ENCODE data around the gene TMC4. TPM values are rescaled to one million over a fixed set of nuclear protein-coding genes. Genes with fewer than 3 reads are reported as not detected.

The TMC4 gene
- polyA plus RNA-seq, 1 donor from 2014 or later: 0.15 TPM

GRCh38 chr19:54206030-54206830 is 33.3 kb upstream of the TMC4 start:
- Histone ChIP-seq H3K79me2 (replicated peaks; ENCODE audit: insufficient read depth, low read length) (peaks cover 45% of the 10 kb centered on the region), H3K36me3 (ENCODE audit: insufficient read depth, low read length) (no peaks in the 10 kb centered on the region), H3K4me2 (ENCODE audit: low read length) (no peak overlapping the region), H3K27me3 (ENCODE audit: insufficient read depth, low read depth, low read length) (no peaks in the 10 kb centered on the region), H3K27ac (ENCODE audit: low read length) (no peak overlapping the region), H2AFZ (ENCODE audit: low read depth, low read length) (no peak overlapping the region), H4K20me1 (ENCODE audit: insufficient read depth) (peaks cover 13% of the 10 kb centered on the region), H3F3A (ENCODE audit: insufficient read depth, low read length, poor library complexity, severe bottlenecking) (no peaks in the 10 kb centered on the region), H3K9me3 (ENCODE audit: low read length) (no peaks in the 10 kb centered on the region), H3K9ac (ENCODE audit: low read length) (no peak overlapping the region), H3K9me2 (ENCODE audit: insufficient read depth, low read length) (no peaks in the 10 kb centered on the region), H3K4me3 (ENCODE audit: low read length) (no peak overlapping the region)
- no peak for TF ChIP-seq SMC3 (conservative IDR thresholded peaks at IDR 0.05; ENCODE audit: poor library complexity)
- TF ChIP-seq EZH2 (IDR thresholded peaks at IDR 0.05; ENCODE audit: borderline replicate concordance, insufficient read depth, low read length, poor library complexity, severe bottlenecking): no peak
- TF ChIP-seq MXI1 (conservative IDR thresholded peaks at IDR 0.05; ENCODE audit: poor library complexity, severe bottlenecking): no peak
- no peak for TF ChIP-seq EP300 (conservative IDR thresholded peaks at IDR 0.05; ENCODE audit: poor library complexity, severe bottlenecking)
- TF ChIP-seq POLR2AphosphoS5 (IDR thresholded peaks at IDR 0.05): no peak
- TF ChIP-seq REST (IDR thresholded peaks at IDR 0.05; ENCODE audit: borderline replicate concordance): no peak
- no peak for TF ChIP-seq TAF1 (IDR thresholded peaks at IDR 0.05; ENCODE audit: low read depth)
- TF ChIP-seq RAD21 (conservative IDR thresholded peaks at IDR 0.05): no peak
- TF ChIP-seq CTCF (IDR thresholded peaks at IDR 0.05; ENCODE audit: poor library complexity, severe bottlenecking): no peak

- Histone ChIP-seq H3K9ac (ENCODE audit: low read length) (no peak overlapping the region), H3K27me3 (ENCODE audit: insufficient read depth, low read depth, low read length) (no peaks in the 10 kb centered on the region), H3K79me2 (replicated peaks; ENCODE audit: insufficient read depth, low read length) (peaks cover 48% of the 10 kb centered on the region), H3K27ac (ENCODE audit: low read length) (no peak overlapping the region), H3K4me2 (ENCODE audit: low read length) (no peak overlapping the region), H3F3A (ENCODE audit: insufficient read depth, low read length, poor library complexity, severe bottlenecking) (no peaks in the 10 kb centered on the region), H3K9me3 (ENCODE audit: low read length) (no peaks in the 10 kb centered on the region), H4K20me1 (ENCODE audit: insufficient read depth) (peaks cover 13% of the 10 kb centered on the region), H3K9me2 (ENCODE audit: insufficient read depth, low read length) (no peaks in the 10 kb centered on the region), H3K4me3 (ENCODE audit: low read length) (no peak overlapping the region), H3K36me3 (ENCODE audit: insufficient read depth, low read length) (no peaks in the 10 kb centered on the region), H2AFZ (ENCODE audit: low read depth, low read length) (no peak overlapping the region)
- TF ChIP-seq MXI1 (conservative IDR thresholded peaks at IDR 0.05; ENCODE audit: poor library complexity, severe bottlenecking): no peak
- TF ChIP-seq TAF1 (IDR thresholded peaks at IDR 0.05; ENCODE audit: low read depth): no peak
- TF ChIP-seq EZH2 (IDR thresholded peaks at IDR 0.05; ENCODE audit: borderline replicate concordance, insufficient read depth, low read length, poor library complexity, severe bottlenecking): no peak
- TF ChIP-seq CTCF (IDR thresholded peaks at IDR 0.05; ENCODE audit: poor library complexity, severe bottlenecking): no peak
- TF ChIP-seq REST (IDR thresholded peaks at IDR 0.05; ENCODE audit: borderline replicate concordance): no peak
- no peak for TF ChIP-seq POLR2AphosphoS5 (IDR thresholded peaks at IDR 0.05)
Measured at GRCh38 chr19:54204767-54205468, 32.0 kb upstream of the TMC4 start.

All from neural cell (in vitro differentiated cells).